GM18858 (cell line): ENCODE data around the gene DCAKD.

Experiments used
- ATAC-seq: cut with Tn5 transposase; IDR thresholded peaks from one replicate; pipeline ENCODE4 v1.9.1; 2021; ENCODE audit not compliant: unreplicated experiment

Gene DCAKD

GRCh38 chr17:45051060-45051719 lies at the start of gene DCAKD:
Gene DCAKD (minus strand): TSS chr17:45051632. CDS start chr17:45034885, 16,747 bp downstream.
- ATAC-seq = peak; percentile 81

DNA sequence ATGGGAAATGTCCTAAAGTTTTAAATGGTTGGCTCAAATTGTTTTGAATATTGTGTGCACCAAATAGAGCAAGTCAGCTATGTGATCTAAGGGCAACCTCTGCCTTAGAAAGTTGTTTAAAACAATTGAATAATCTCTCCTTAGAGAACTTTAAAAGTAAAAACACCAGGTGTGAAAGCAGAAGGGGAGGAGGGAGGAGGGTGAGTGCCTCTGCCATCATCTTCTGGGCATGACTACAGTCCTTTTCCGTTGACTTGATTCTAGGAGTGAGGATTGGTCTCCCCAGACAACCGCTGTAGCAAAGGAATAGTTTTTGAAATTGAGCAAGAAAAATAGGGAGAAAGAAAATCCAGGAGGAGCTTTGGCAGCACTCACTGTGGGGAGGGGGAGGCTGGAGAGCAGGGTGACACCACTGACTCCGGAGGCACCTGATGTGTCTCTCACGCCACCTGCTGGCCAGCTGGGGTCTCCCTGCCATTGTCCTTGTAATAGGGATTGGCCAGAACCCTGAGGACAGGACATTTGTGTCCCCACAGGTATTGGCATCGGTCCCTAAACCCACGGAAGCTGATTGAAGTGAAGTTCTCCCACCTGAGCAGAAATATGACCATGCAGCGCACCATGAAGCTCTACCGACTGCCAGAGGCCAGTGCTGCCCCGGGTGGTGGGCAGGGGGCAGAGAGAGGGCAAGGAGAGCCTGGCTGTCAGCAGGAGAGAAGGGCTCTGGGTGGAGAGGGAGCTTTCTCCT lies 47.6 kb upstream of the DCAKD start:
- ATAC-seq = no peak

DNA sequence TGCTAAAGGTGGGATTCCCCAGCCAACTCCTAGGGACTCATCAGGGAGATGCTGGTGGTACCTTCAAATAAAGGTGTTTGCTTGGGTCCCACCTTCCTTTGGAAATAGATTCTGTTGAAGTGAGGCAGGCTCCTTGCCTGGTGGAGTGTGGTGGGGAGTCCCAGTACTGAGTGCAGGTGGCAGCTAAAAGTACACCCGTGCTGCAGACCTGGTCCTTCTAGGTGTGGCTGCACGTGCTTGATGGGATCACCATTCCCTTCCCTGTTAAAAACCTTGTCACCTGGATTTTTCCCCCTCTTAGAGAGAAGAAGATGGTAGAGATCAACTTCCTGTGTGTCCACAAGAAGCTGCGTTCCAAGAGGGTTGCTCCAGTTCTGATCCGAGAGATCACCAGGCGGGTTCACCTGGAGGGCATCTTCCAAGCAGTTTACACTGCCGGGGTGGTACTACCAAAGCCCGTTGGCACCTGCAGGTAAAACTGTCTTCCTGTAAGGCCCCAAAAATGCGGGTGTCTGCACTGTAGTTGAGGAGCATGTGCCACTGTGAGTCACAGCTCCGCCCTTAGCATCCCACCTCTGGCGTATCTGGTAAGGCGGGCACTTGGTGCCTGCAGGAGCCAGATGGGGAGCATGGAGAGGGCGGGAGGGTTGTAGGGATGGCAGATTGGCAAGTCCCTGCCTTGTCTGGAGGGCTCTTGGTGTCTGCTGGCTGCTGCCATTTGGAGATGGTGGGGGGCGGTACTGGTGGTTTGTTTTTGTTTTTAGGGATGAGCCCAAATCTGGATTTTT lies 46.8 kb upstream of the DCAKD start:
- no peak for ATAC-seq

DNA sequence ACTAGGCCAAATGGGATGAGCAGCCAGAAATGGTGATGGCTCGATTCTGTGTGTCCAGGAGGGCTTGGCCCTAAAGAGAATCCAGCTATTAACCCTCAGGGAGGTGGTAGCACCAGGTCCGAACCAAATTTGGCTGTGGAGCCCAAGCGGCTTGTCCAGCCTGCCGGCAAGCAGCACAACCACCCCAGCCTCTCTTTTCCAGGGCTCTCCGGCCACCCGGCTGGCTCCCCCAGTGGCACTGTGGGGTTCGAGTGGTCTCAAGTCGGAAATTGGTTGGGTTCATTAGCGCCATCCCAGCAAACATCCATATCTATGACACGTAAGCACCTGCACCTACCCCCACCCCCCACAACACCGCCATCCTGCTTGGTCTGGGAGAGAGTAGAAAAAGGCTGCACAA lies 45.5 kb upstream of the DCAKD start:
- no peak for ATAC-seq

GRCh38 chr17:45096141-45096540 lies 44.7 kb upstream of the DCAKD start:
- no peak for ATAC-seq

DNA sequence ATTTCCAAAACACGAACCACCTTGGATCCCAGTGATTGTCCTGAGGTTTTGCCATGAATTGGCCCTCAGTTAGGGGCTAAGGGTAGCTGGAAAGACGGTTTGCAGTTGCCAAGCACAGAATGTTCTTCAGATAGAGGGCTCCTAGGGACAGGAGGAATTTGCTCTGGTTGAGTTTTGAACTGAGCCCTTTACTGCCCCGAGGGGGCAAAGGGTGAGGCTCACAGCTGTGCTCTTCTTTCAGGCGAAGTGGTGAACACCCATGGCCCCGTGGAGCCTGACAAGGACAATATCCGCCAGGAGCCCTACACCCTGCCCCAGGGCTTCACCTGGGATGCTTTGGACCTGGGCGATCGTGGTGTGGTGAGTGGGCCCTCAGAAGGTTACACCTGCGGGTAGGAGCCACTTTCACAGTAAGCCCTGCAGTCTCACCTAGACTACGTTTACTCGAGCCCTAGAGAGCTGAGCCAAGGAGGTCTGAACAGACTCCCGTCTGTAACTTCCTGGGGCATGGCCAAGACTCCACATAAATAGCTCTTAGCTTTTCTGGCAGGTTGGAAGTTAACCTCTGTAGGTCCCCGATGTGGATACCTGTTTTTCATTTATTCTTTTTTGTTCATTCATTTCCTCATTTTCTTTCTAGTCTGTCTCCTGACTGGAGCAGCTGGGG lies 42.1 kb upstream of the DCAKD start:
- ATAC-seq = no peak

- ATAC-seq = no peak
Observed at GRCh38 chr17:45092911-45093430, 41.5 kb upstream of the DCAKD start.

GRCh38 chr17:45091778-45092425 lies 40.5 kb upstream of the DCAKD start:
- no peak for ATAC-seq

DNA sequence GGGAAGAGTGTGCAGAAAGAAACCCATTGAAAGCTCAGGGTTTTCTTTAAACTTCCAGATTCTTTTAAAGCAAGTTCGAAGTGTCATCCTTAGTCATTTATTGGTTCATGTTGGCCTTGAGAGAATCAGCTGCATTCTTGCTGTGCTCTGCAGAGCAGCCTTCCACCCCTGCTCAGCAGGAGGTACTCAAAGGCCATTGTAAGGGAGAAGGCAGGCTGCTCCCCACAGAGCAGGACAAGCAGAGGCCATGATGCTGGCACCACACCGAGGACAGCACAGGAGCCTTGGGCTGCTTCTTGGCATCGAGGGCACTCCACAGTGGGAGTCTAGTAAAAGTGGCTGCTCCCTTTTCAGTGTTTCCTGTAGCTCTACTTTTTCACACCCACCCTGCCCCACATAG lies 39.3 kb upstream of the DCAKD start:
- ATAC-seq = no peak

DNA sequence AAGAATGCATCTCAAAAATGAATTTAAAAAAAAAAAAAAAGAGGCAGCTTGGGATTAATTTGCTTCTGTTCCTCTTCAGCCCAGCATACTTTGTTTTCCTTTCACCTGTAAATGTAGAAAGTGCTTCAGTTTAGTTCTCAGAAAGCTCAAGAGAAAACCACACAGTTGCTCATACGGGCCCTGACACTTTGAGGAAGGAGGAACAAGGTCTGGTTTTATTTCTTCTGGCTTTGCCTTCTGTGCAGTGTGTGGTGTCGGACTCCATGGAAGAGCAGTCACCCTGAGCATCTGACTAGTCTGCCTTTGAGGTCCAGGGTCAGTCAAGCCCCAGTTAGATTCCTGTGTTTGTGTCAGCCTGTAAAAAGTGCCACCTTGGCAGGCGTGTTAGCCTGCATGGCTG lies 37.3 kb upstream of the DCAKD start:
- ATAC-seq = no peak

GRCh38 chr17:45087978-45088377 lies 36.5 kb upstream of the DCAKD start:
- no peak for ATAC-seq

DNA sequence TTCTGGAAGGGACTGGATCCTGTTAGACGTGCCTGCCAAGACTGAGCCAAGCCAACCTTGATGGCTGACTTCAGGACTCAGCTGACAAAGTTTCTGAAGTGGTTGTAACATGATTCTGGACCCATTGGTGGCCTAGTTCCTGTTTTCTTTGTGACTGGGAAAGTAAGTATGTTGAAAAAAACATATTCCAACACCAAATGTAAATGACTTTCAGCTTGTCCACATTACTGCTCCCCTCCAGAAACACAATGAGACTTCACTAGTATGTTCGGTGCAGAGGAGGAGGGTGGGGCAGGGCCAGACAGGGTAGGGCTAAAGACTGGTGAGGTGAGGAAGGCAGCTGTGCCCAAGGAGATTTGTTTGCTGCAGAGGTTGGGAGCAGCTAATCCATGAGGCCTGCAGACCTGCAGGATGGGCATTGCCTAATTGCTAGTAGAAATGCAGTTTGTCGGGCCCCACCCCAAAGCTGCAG lies 36.1 kb upstream of the DCAKD start:
- ATAC-seq = no peak

GRCh38 chr17:45086865-45087503 lies 35.6 kb upstream of the DCAKD start:
- no peak for ATAC-seq

DNA sequence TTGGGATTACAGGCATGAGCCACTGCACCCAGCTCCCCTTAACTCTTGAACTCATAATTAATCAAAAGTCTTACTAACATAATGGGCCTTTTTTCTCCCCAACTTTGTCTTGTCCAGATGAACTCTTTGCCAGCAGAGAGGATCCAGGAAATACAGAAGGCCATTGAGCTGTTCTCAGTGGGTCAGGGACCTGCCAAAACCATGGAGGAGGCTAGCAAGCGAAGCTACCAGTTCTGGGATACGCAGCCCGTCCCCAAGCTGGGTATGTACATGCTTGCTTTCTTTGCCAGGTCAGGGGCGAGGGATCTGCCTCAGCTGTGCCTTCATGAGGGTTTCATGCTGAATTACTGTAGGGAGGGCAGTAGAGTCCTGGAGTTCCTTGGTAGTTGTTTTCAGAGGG lies 35.0 kb upstream of the DCAKD start:
- ATAC-seq = no peak

GRCh38 chr17:45081047-45081703 lies 29.7 kb upstream of the DCAKD start:
- ATAC-seq = no peak

DNA sequence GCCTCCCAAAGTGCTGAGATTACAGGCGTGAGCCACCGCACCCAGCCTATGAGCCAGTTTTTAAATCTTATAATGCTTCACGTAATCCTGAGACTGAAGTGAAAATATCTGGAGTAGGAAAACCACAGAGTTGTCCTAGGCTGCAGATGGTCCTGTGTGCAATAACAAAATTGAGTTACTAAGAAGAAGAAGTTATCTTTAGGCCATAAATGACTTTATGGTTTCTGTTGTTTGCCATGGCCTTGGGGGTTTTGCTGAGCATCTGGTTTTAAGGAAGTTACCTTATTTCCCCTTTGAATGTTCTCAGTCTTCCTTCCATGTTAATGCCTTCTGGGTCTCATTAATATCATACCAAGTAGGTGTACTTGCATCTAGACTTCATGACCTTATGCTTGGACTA lies 26.2 kb upstream of the DCAKD start:
- ATAC-seq = no peak

DNA sequence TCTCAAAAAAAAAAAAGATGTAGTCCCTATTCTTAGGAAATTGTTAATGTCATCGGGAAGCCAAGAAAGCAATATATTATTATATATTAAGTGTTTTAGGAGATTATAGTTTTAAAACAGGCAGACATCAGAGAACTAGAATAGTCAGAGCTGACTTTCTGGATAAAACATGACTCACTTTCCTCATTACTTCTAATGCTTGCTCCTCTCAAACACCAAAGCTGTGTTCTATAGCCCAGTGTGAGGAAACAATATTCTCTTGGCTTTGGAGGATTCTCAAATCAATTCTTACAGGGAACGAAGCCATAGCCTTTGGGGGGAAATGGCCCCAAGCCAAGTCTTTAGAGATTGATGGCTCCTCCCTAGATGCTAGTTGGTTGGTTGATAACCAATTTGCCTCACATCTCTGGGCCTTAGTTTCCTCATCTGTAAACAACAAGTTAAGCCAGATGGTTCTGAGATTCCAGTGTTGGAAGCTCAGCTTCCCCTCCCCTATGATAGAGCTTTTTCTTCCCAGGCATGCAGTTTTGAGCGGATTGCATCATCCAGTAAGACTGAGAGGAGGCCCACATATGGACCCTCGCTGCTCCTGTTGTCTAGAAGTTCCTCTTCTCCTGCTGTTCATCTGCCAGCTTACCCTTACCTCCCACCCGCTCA lies 22.1 kb upstream of the DCAKD start:
- ATAC-seq = no peak

DNA sequence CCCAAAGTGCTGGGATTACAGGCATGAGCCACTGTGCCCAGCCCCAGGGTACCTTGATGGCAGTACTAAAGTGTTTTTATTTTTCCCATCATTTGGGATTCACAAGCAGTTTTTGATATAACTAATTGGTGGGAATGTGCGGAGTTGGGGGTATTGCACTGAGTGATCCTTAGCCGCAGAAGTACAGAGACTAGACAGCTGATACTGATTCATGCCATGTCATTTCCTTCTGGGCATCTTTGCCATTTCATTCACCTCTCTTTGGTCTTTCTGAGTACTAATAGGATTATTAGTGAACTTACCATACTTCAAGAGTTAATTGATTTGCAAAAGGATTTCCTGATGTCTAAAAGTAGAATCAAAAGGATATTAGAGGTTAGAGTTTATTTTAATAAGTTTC lies 19.4 kb upstream of the DCAKD start:
- no peak for ATAC-seq

- no peak for ATAC-seq
Observed at GRCh38 chr17:45070001-45070400, 18.6 kb upstream of the DCAKD start.
